PFSK-1 (cell line): ENCODE measurements around the gene APPL2.

Source experiments
- POLR2AphosphoS5 ChIP-seq: IDR thresholded peaks from 2 replicates; pipeline ENCODE4 v1.6.1; 2012; ENCODE audit warnings: low read depth, mild to moderate bottlenecking, control low read depth, low read length, moderate library complexity
- SIN3A ChIP-seq: IDR thresholded peaks from 2 replicates; pipeline ENCODE4 v1.6.1; 2012; ENCODE audit warnings: mild to moderate bottlenecking, low read length, moderate library complexity, borderline replicate concordance; ENCODE audit not compliant: insufficient read depth

GRCh38 chr12:105272152-105272551 is 36.2 kb upstream of the APPL2 start:
- TF ChIP-seq POLR2AphosphoS5 (no peak), SIN3A (no peak)
